Loucy (cell line): ENCODE measurements around the gene NUDT4.

Source experiments
- CTCF ChIP-seq: fragments of 200-600 bp; sonication (generic); conservative IDR thresholded peaks from 2 replicates; pipeline ENCODE4 v1.5.1; 2014; ENCODE audit warnings: mild to moderate bottlenecking, antibody characterized with exemption, low read length
- EZH2phosphoT487 ChIP-seq: fragments of 200-600 bp; IDR thresholded peaks from 2 replicates; pipeline ENCODE4 v1.6.1; 2018; ENCODE audit warnings: antibody characterized with exemption, mild to moderate bottlenecking, moderate library complexity, borderline replicate concordance

DNA sequence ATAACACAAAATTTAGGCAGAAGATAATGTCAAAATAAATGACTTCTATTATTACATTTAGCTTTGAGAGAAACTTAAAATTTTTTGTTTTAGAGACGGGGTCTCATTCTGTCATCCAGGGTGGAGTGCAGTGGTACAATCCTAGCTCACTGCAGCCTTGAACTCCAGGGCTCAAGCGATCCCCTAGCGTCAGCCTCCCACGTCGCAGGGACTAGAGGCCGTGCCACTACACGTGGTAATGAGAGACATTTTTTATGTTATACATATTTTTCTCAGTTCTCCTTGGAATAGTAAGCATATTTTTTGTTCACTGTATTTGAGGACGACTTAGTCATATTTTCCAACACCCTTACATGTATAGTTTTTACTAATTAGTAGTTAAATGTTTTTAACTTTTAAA lies 21.5 kb upstream of the NUDT4 start:
- TF ChIP-seq CTCF: no peak
- TF ChIP-seq EZH2phosphoT487: no peak
